ENCODE measurements around the gene COL20A1.

COL20A1 gene

GRCh38 chr20:63382551-63383300 is 89.7 kb downstream of the COL20A1 start:
- DNase-seq: no peak

- DNase-seq: no peak
Observed at GRCh38 chr20:63383556-63383955, 90.6 kb downstream of the COL20A1 start.

GRCh38 chr20:63384336-63384735 is 91.3 kb downstream of the COL20A1 start:
- DNase-seq: no peak

Measured in NCI-H524 treated with DMSO at 0.1 percent for 48 hours (cell line).